Inflammatory macrophage treated with lipopolysaccharide for 4 hours (primary cell): ENCODE measurements around the gene SPEG.

Experiments used
- DNase-seq: peaks from one replicate; pipeline ENCODE4 v3.0.0-alpha.2; 2020

Gene SPEG

GRCh38 chr2:219482674-219483405 lies 48.2 kb downstream of the SPEG start:
- no peak for DNase-seq

GRCh38 chr2:219483451-219484342 lies 49.1 kb downstream of the SPEG start:
- no peak for DNase-seq

- no peak for DNase-seq
These were observed 49.9 kb downstream of the SPEG start for GRCh38 chr2:219484343-219485200.

- no peak for DNase-seq
These were observed 50.5 kb downstream of the SPEG start for GRCh38 chr2:219485201-219485580.

GRCh38 chr2:219486380-219486959 lies 51.8 kb downstream of the SPEG start:
- DNase-seq = no peak

GRCh38 chr2:219488149-219488843 lies 53.7 kb downstream of the SPEG start:
- no peak for DNase-seq

GRCh38 chr2:219488844-219489194 lies 54.2 kb downstream of the SPEG start:
- no peak for DNase-seq

- DNase-seq = no peak
These were observed 54.7 kb downstream of the SPEG start for GRCh38 chr2:219489315-219489714.

- DNase-seq = no peak
These were observed 55.5 kb downstream of the SPEG start for GRCh38 chr2:219490186-219490585.

- no peak for DNase-seq
These were observed 56.0 kb downstream of the SPEG start for GRCh38 chr2:219490600-219491130.

- DNase-seq = no peak
These were observed 56.8 kb downstream of the SPEG start for GRCh38 chr2:219491278-219491963.

GRCh38 chr2:219492575-219492974 lies 57.9 kb downstream of the SPEG start:
- no peak for DNase-seq

- no peak for DNase-seq
These were observed 58.4 kb downstream of the SPEG start for GRCh38 chr2:219493086-219493485.

GRCh38 chr2:219494952-219495530 lies 60.4 kb downstream of the SPEG start:
- DNase-seq = no peak

GRCh38 chr2:219495531-219496122 lies 61.0 kb downstream of the SPEG start:
- peak; percentile 58 for DNase-seq

- DNase-seq = no peak
These were observed 61.7 kb downstream of the SPEG start for GRCh38 chr2:219496247-219496824.

GRCh38 chr2:219496825-219497494 lies 62.3 kb downstream of the SPEG start:
- no peak for DNase-seq

GRCh38 chr2:219497495-219498279 lies 63.0 kb downstream of the SPEG start:
- peak; percentile 91 for DNase-seq
